A549 (cell line): Measurements from ENCODE around the gene MLLT3. TPM values are rescaled to one million over a fixed set of nuclear protein-coding genes. Genes with fewer than 3 reads are reported as not detected.

Source experiments
- ATAC-seq, 2 experiments: fragments of 200-7000 bp in 1 of 2; fragments of >200 bp in 1 of 2; cut with Nextera tagmentation in 1 of 2; cut with Tn5 transposase in 1 of 2; 3 replicates each; pipeline versions ENCODE4 v1.8.0 to v1.9.1; 2018 to 2020; ENCODE audit warnings: mild to moderate bottlenecking in 1 of 2, moderate library complexity in 1 of 2
- CTCF ChIA-PET: fragments of 300-600 bp; sonication (Branson Sonifier 250); formaldehyde crosslinking; extraction: SDS; loops from one replicate; lab custom pipeline; 2021; ENCODE audit warnings: antibody characterized with exemption, inconsistent platforms; lab: Yijun Ruan, JAX
- POLR2A ChIA-PET: fragments of 350-600 bp; formaldehyde crosslinking; extraction: SDS; loops from one replicate; lab custom pipeline; 2021; ENCODE audit warnings: antibody characterized with exemption, inconsistent platforms; lab: Yijun Ruan, JAX
- DNase-seq, 2 experiments: peaks; one replicate each; pipeline versions ENCODE4 v3.0.0 to v3.0.0-alpha.2; 2011 to 2016; ENCODE audit warnings: low read depth in 1 of 2, low spot score in 1 of 2
- FAIRE-seq: peaks from 2 replicates; lab custom pipeline; 2011; peaks lifted over from hg19 to GRCh38; lab: Jason Lieb, UNC
- H3K27ac ChIP-seq, 2 experiments: fragments of >200 bp; sonication (Bioruptor Twin); formaldehyde crosslinking; 3 replicates each; pipeline ENCODE4 v1.5.1; 2016 to 2017
- H3K4me1 ChIP-seq: fragments of >200 bp; sonication (Bioruptor Twin); formaldehyde crosslinking; 3 replicates; pipeline ENCODE4 v1.6.1; 2016
- H3K4me2 ChIP-seq: fragments of >200 bp; sonication (Bioruptor Twin); formaldehyde crosslinking; 3 replicates; pipeline ENCODE4 v1.6.1; 2016
- H3K4me3 ChIP-seq: fragments of >200 bp; sonication (Bioruptor Twin); formaldehyde crosslinking; 3 replicates; pipeline ENCODE4 v1.5.1; 2016
- H3K9me3 ChIP-seq: fragments of >200 bp; sonication (Bioruptor Twin); formaldehyde crosslinking; 3 replicates; pipeline ENCODE4 v1.6.1; 2016
- BCL3 ChIP-seq: fragments of >200 bp; sonication (Bioruptor Twin); formaldehyde crosslinking; IDR thresholded peaks from 3 replicates; pipeline ENCODE4 v1.6.1; 2016
- BHLHE40 ChIP-seq: IDR thresholded peaks from 2 replicates; pipeline ENCODE4 v1.6.1; 2012; ENCODE audit warnings: low read depth, low read length, inconsistent platforms
- CBX2 ChIP-seq: fragments of 200-600 bp; sonication (generic); IDR thresholded peaks from 2 replicates; pipeline ENCODE4 v1.6.1; 2016; ENCODE audit warnings: low read depth, mild to moderate bottlenecking, borderline replicate concordance
- EHMT2 ChIP-seq: fragments of 200-600 bp; sonication (generic); IDR thresholded peaks from 2 replicates; pipeline ENCODE4 v1.6.1; 2016; ENCODE audit warnings: antibody characterized with exemption, low read depth, mild to moderate bottlenecking, moderate library complexity
- ESRRA ChIP-seq: fragments of 150-350 bp; IDR thresholded peaks from 2 replicates; pipeline ENCODE4 v1.6.1; 2014; ENCODE audit warnings: mild to moderate bottlenecking, low read length, borderline replicate concordance
- FOSL2 ChIP-seq, 2 experiments: fragments of 450-650 bp in 1 of 2; fragments of >200 bp in 1 of 2; sonication (Bioruptor Twin) in 1 of 2; formaldehyde crosslinking; IDR thresholded peaks; 2 replicates each; pipeline versions ENCODE4 v1.5.0 to v1.6.1; 2016 to 2020; ENCODE audit warnings: mild to moderate bottlenecking in 1 of 2, moderate library complexity in 1 of 2
- GATA3 ChIP-seq: IDR thresholded peaks from 2 replicates; pipeline ENCODE4 v1.6.1; 2012; ENCODE audit warnings: borderline replicate concordance
- JUNB ChIP-seq: fragments of >200 bp; sonication (Bioruptor Twin); formaldehyde crosslinking; IDR thresholded peaks from 2 replicates; pipeline ENCODE4 v1.6.1; 2016
- KDM1A ChIP-seq: fragments of 200-600 bp; sonication (generic); IDR thresholded peaks from 2 replicates; pipeline ENCODE4 v1.6.1; 2016; ENCODE audit warnings: low read depth, mild to moderate bottlenecking
- KDM5A ChIP-seq: fragments of 200-600 bp; sonication (generic); IDR thresholded peaks from 2 replicates; pipeline ENCODE4 v1.6.1; 2016; ENCODE audit warnings: antibody characterized with exemption, mild to moderate bottlenecking
- MAZ ChIP-seq: fragments of 150-350 bp; IDR thresholded peaks from 2 replicates; pipeline ENCODE4 v1.6.1; 2014; ENCODE audit warnings: antibody characterized with exemption, low read depth, low read length, borderline replicate concordance
- NPAS2 ChIP-seq: fragments of 250-450 bp; sonication (Bioruptor Pico); IDR thresholded peaks from 2 replicates; pipeline ENCODE4 v1.8.0; 2022; ENCODE audit warnings: mild to moderate bottlenecking, moderate library complexity, borderline replicate concordance
- PBX3 ChIP-seq: IDR thresholded peaks from 2 replicates; pipeline ENCODE4 v1.6.1; 2012
- PHF8 ChIP-seq: fragments of 200-600 bp; sonication (generic); IDR thresholded peaks from 2 replicates; pipeline ENCODE4 v1.6.1; 2016; ENCODE audit warnings: low read depth, mild to moderate bottlenecking, antibody characterized with exemption, moderate library complexity, borderline replicate concordance
- RCOR1 ChIP-seq: fragments of 150-350 bp; IDR thresholded peaks from 2 replicates; pipeline ENCODE4 v1.6.1; 2014; ENCODE audit warnings: antibody characterized with exemption, low read length, low read depth
- RNF2 ChIP-seq: fragments of 200-600 bp; sonication (generic); IDR thresholded peaks from 2 replicates; pipeline ENCODE4 v1.6.1; 2016; ENCODE audit warnings: low read depth, mild to moderate bottlenecking, antibody characterized with exemption, moderate library complexity, borderline replicate concordance
- SMC3 ChIP-seq: fragments of >200 bp; sonication (Bioruptor Twin); formaldehyde crosslinking; IDR thresholded peaks from 3 replicates; pipeline ENCODE4 v1.6.1; 2018; ENCODE audit warnings: inconsistent platforms
- TFCP2L1 ChIP-seq: fragments of 250-450 bp; sonication (Bioruptor Pico); IDR thresholded peaks from 2 replicates; pipeline ENCODE4 v1.5.0; 2021; ENCODE audit warnings: mild to moderate bottlenecking
- TP53 ChIP-seq: fragments of 250-450 bp; sonication (Bioruptor Pico); IDR thresholded peaks from 2 replicates; pipeline ENCODE4 v1.5.0; 2021; ENCODE audit warnings: mild to moderate bottlenecking, moderate library complexity
- USF2 ChIP-seq: fragments of 450-650 bp; IDR thresholded peaks from 2 replicates; pipeline ENCODE4 v1.6.1; 2014; ENCODE audit warnings: antibody characterized with exemption
- ZC3H11A ChIP-seq: fragments of 450-650 bp; IDR thresholded peaks from 2 replicates; pipeline ENCODE4 v1.6.1; 2014; ENCODE audit warnings: antibody characterized with exemption, mild to moderate bottlenecking
- ZFP36 ChIP-seq: fragments of 450-650 bp; IDR thresholded peaks from 2 replicates; pipeline ENCODE4 v1.6.1; 2014; ENCODE audit warnings: borderline replicate concordance; ENCODE audit not compliant: partially characterized antibody
- ZNF302 ChIP-seq: fragments of 250-450 bp; sonication (Bioruptor Pico); IDR thresholded peaks from 2 replicates; pipeline ENCODE4 v1.9.0; 2021; ENCODE audit warnings: inconsistent platforms, mild to moderate bottlenecking, moderate library complexity
- ZSCAN20 ChIP-seq: fragments of 250-450 bp; sonication (Bioruptor Pico); IDR thresholded peaks from 2 replicates; pipeline ENCODE4 v1.8.0; 2022; ENCODE audit warnings: mild to moderate bottlenecking, moderate library complexity
- WGBS: methylation state at CpG from one replicate; pipeline ENCODE4 v1.1.6; 2017; ENCODE audit errors: missing lambda C conversion rate; 5-methylcytosine and 5-hydroxymethylcytosine counted together
- polyA plus RNA-seq, 4 experiments: library from polyadenylated mRNA; depleted of rRNA in 3 of 4; stranded (reverse); fragments of >200 nt; fragmentation: RNase III in 1 of 4; extraction: RNeasy Plus Mini Kit Qiagen cat#74134 plus additional on column Dnase treatment in 1 of 4; gene quantifications; 2 replicates in 3 of 4; 3 replicates in 1 of 4; pipeline ENCODE4 v1.2.3, GENCODE V29; 2011 to 2017
- TF ChIP-seq, protein P1 (sequence below): IDR thresholded peaks from 2 replicates; pipeline ENCODE4 v1.6.1; 2012

MLLT3 gene
- polyA plus RNA-seq, 2 of the 4 experiments (the other 2 are of a cell fraction), result 14.3 to 47.6 TPM

DNA sequence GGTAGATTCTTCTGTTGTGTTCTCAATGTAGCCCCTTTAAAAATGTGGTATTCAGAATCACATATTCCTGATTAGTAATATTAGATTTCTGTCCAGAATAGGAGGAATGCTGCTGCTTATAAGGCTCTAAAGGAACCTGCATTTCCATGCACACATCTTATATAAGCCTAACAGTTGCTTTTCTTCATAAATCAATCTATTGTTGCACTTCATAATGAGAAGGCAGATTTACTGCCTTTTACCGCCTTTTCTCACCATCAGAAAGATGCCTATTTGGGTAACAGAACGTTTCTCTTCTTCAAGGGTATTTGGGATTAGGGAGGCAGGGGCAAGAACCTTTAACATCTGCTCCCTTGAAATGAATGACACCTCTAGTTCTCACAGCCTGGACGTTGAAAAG is 243.4 kb downstream of the MLLT3 start:
- H3K9me3 ChIP-seq, result no peaks in the 10 kb centered on the region
- ATAC-seq, result no peak
- no peak overlapping the region for H3K4me3 ChIP-seq
- WGBS, result 72% methylated on average over 3 of the region's 3 CpGs
- ChIA-PET POLR2A (no interaction called here), CTCF (no interaction called here)
- H3K4me2 ChIP-seq, result no peak overlapping the region
- H3K4me1 ChIP-seq, result peaks cover 32% of the 10 kb centered on the region
- H3K27ac ChIP-seq, result no peak overlapping the region
- no peak for DNase-seq
- no peak for FAIRE-seq
- TF ChIP-seq KDM1A (no peak), PHF8 (no peak), ZFP36 (no peak), RCOR1 (no peak), CBX2 (no peak), ESRRA (no peak), ZC3H11A (no peak), USF2 (no peak), BHLHE40 (no peak), SMC3 (no peak)

- CTCF ChIA-PET, result interaction anchor here (1.4 kb wide), 1 partner anchor 563 kb away, joined by 4 read pairs; no protein-coding TSS in a partner anchor
- no peak overlapping the region for H3K4me2 ChIP-seq
- DNase-seq, result no peak
- ATAC-seq, result no peak
- H3K4me1 ChIP-seq, result peaks cover 26% of the 10 kb centered on the region
- H3K27ac ChIP-seq, result no peak overlapping the region
- H3K9me3 ChIP-seq, result no peaks in the 10 kb centered on the region
- POLR2A ChIA-PET, result no interaction called here
- no peak for TF ChIP-seq TFCP2L1 (CRISPR knock-in tag)
- TF ChIP-seq, protein P1, sequence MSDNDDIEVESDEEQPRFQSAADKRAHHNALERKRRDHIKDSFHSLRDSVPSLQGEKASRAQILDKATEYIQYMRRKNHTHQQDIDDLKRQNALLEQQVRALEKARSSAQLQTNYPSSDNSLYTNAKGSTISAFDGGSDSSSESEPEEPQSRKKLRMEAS, result no peak
- no peak for TF ChIP-seq EHMT2
- no peak for TF ChIP-seq PBX3
- no peak for TF ChIP-seq NPAS2 (CRISPR knock-in tag)
- no peak for TF ChIP-seq BCL3
- TF ChIP-seq CBX2, result no peak
- no peak for TF ChIP-seq TP53
- TF ChIP-seq RNF2, result no peak
- no peak for TF ChIP-seq ZNF302
- TF ChIP-seq FOSL2 (IDR thresholded peaks at IDR 0.05), result no peak
- no peak for TF ChIP-seq FOSL2 (CRISPR knock-in tag; IDR thresholded peaks at IDR 0.05)
- TF ChIP-seq ZSCAN20 (CRISPR knock-in tag), result no peak
- no peak for TF ChIP-seq GATA3
- TF ChIP-seq MAZ, result no peak
- no peak for TF ChIP-seq KDM5A
- TF ChIP-seq JUNB, result no peak
- no peak for FAIRE-seq
- H3K4me3 ChIP-seq, result no peak overlapping the region
Observed at GRCh38 chr9:20377790-20378189, 244.5 kb downstream of the MLLT3 start.
